ENCODE results near the gene MX2.

DNA sequence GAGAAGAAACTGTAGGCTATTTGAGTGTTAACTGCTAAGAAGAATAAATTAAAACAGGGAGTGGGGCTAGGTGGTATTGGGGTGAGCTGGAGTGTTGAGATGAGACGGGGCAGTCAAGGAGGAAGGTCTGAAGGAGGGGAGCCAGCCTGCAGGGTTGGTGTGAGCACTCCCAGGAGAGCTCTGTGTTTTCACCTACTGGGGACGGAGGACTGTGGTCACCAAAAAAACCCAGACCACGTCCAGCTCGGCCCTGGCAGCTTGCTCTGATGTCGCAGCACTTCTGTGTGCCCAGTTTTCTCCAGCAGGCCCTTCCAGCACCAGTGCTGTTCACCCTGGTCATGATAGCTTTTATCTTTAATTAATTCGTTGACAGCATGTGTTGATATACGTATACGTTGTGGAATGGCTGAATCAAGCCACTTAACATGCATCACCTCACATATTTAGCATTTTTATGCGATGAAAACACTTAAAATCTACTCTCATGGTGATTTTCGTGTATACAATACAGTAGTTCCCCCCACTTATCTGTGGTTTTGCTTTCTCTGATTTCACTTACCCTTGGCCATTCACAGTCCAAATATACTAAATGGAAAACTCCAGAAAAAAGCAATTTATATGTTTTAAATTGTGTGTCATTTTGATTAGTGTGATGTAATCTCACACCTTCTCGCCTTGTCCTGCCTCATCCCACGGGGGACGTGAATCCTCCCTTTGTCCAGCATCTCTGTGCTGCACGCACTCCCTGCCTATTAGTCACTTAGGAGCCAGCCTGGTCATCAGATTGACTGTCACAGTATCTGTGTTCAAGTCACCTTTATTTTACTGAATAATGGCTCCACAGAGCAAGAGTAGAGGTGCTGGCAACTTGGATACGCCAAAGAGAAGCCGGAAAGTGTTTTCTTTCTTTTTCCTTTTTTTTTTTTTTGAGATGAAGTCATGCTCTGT is 32.9 kb upstream of the MX2 start:
- TF ChIP-seq, protein P1, sequence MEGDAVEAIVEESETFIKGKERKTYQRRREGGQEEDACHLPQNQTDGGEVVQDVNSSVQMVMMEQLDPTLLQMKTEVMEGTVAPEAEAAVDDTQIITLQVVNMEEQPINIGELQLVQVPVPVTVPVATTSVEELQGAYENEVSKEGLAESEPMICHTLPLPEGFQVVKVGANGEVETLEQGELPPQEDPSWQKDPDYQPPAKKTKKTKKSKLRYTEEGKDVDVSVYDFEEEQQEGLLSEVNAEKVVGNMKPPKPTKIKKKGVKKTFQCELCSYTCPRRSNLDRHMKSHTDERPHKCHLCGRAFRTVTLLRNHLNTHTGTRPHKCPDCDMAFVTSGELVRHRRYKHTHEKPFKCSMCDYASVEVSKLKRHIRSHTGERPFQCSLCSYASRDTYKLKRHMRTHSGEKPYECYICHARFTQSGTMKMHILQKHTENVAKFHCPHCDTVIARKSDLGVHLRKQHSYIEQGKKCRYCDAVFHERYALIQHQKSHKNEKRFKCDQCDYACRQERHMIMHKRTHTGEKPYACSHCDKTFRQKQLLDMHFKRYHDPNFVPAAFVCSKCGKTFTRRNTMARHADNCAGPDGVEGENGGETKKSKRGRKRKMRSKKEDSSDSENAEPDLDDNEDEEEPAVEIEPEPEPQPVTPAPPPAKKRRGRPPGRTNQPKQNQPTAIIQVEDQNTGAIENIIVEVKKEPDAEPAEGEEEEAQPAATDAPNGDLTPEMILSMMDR (IDR thresholded peaks at IDR 0.05) = no peak
- no peak for TF ChIP-seq POLR2A (IDR thresholded peaks at IDR 0.05)

Data from body of pancreas (tissue), 4 donors.